ENCODE data around the gene KRTAP10-2. TPM values are rescaled to one million over a fixed set of nuclear protein-coding genes. Genes with fewer than 3 reads are reported as not detected.

Gene KRTAP10-2
- total and polyA plus RNA-seq, 11 donors, result not detected

DNA sequence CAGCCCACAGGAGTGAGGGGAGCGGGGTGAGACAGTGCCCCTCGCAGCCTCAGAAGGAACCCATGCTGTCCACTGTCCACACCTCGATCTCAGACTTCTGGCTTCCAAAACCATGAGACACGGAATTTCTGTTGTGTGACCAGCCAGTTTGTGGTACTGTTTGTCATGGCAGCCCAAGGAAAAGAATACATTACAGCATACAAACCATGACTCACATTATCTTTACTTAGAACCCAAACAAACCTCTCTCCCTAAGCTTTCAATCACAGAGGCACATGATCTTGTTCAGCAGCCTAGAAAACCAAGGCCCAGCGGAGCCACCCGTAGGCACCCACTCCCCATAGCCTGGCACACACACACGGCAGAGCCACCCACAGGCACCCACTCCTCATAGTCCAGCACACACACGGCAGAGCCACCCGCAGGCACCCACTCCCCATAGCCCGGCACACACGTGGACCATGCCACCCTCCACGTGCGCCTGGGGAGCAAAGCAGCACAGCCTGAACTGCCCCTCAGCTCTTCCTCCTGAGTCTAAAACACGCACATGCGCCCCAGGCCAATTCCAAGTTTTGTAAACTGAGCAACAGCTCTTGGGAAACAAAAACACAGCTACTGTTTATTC is 21.8 kb upstream of the KRTAP10-2 start:
- H3K4me1 ChIP-seq, result no peaks in the 10 kb centered on the region
- TF ChIP-seq, protein P1, sequence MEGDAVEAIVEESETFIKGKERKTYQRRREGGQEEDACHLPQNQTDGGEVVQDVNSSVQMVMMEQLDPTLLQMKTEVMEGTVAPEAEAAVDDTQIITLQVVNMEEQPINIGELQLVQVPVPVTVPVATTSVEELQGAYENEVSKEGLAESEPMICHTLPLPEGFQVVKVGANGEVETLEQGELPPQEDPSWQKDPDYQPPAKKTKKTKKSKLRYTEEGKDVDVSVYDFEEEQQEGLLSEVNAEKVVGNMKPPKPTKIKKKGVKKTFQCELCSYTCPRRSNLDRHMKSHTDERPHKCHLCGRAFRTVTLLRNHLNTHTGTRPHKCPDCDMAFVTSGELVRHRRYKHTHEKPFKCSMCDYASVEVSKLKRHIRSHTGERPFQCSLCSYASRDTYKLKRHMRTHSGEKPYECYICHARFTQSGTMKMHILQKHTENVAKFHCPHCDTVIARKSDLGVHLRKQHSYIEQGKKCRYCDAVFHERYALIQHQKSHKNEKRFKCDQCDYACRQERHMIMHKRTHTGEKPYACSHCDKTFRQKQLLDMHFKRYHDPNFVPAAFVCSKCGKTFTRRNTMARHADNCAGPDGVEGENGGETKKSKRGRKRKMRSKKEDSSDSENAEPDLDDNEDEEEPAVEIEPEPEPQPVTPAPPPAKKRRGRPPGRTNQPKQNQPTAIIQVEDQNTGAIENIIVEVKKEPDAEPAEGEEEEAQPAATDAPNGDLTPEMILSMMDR (IDR thresholded peaks at IDR 0.05), result no peak
- TF ChIP-seq POLR2A (IDR thresholded peaks at IDR 0.05), result no peak
- no peak for ATAC-seq

DNA sequence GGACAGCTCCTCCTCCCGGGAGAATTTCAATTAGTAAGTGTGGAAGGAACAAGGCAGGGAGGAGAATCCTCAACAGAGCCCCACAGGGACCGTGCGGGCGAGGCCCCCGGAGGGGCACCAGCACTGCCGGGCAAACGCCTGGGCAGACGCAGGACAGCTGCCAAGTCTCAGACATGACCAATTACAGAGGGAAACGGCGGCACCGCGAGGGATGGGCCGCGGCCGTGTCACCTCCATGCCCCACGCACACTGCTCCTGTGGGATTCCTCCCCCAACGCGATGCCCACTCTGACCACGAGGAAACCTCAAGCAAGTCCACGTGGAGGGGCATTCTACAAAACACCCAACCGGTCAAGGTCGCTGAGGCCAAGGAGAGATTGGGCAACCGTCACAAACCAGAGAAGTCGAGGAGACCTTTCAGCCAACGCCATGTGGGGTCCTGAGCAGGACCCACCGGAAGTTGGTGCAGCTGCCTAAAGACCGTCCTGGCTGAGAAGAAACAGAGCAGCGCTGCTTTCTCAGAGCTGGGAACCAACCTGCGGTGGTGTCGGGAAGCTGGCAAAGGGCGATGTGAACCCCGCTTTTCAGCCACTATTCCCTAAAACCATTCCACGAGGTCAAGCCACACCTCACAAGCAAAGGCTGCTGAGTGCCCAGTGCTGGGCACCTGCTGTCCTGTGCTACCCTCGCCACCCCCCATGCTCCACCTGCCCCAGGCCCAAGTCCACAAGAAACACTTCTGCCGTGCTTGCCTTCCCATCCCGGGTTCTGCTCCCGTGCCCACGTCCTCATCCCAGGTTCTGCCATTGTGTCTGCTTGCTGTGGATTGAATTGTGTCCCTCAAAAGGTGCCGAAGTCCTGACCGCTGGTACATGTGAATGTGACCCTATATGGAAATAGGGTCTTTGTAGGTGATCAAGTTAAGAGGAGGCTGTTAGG is 20.8 kb upstream of the KRTAP10-2 start:
- ATAC-seq, result no peak
- WGBS, 4 donors, result 89 to 91% (median 90%) methylated on average over 40 of the region's 40 CpGs
- intact Hi-C loops (cut with DNase I), result no loop called here
- no peak for DNase-seq
- Histone ChIP-seq H3K27ac (no peak overlapping the region), H3K4me3 (no peak overlapping the region), H3K27me3 (peaks cover 0 to 22% (median 0%) of the 10 kb centered on the region in 9 donors), H3K4me1 (peaks cover 0 to under 1% (median 0%) of the 10 kb centered on the region in 12 donors), H3K36me3 (no peaks in the 10 kb centered on the region), H3K9me3 (peaks cover 0 to 24% (median 6%) of the 10 kb centered on the region in 12 donors)
- TF ChIP-seq, protein P1 (IDR thresholded peaks at IDR 0.05), result no peak
- TF ChIP-seq POLR2A (IDR thresholded peaks at IDR 0.05), result no peak

More for the DNA sequence above, 21.8 kb upstream of the KRTAP10-2 start:
- H3K4me3 ChIP-seq, result no peak overlapping the region
- H3K36me3 ChIP-seq, result no peaks in the 10 kb centered on the region
- intact Hi-C loops (cut with DNase I), result no loop called here
- peaks cover 0 to 21% (median 0%) of the 10 kb centered on the region in 9 donors for H3K27me3 ChIP-seq
- WGBS, 4 donors, result 79 to 87% (median 83%) methylated on average over 15 of the region's 15 CpGs
- H3K9me3 ChIP-seq, result peaks cover 0 to 34% (median 9%) of the 10 kb centered on the region in 12 donors
- no peak for DNase-seq
- no peak overlapping the region for H3K27ac ChIP-seq

DNA sequence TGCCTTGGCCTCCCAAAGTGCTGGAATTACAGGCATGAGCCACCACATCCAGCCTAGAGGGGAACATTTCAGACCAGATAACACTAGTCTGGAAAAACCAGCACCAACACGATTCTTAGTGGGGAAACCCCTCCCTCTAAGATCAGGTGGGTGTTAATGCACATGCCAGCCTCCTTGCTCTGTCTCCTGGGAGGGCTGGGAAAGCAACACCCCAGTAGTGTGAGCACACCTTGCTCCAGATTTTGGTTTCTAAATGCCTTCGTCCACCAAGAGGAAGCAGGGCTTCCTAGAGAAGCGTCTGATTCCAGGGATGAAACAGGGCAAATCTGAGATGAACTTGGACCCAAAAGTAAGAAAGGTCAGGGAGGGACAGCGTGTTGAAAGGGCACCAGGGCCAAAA is 20.0 kb upstream of the KRTAP10-2 start:
- ATAC-seq (no peak), DNase-seq (no peak)
- Histone ChIP-seq H3K4me3 (no peak overlapping the region), H3K36me3 (no peaks in the 10 kb centered on the region), H3K27me3 (peaks cover 0 to 22% (median 0%) of the 10 kb centered on the region in 9 donors), H3K27ac (no peak overlapping the region), H3K4me1 (peaks cover 0 to 8% (median 0%) of the 10 kb centered on the region in 12 donors), H3K9me3 (peaks cover 0 to 16% (median 2%) of the 10 kb centered on the region in 12 donors)
- WGBS, 4 donors, result 64 to 93% (median 82%) methylated on average over 3 to 4 of the region's 4 CpGs
- intact Hi-C loops (cut with DNase I), result no loop called here
- no peak for TF ChIP-seq POLR2A (IDR thresholded peaks at IDR 0.05)
- TF ChIP-seq, protein P1 (IDR thresholded peaks at IDR 0.05), result no peak

Data from heart left ventricle (tissue), 16 donors.